ENCODE results near the gene LCMT1. TPM values are rescaled to one million over a fixed set of nuclear protein-coding genes. Genes with fewer than 3 reads are reported as not detected.
"Not testable (repeated sequence)": the region's sequence is repeated elsewhere in the genome, so short reads cannot be mapped to it uniquely, and the experiment has no call there.

Gene LCMT1
- total RNA-seq (2014; rRNA removed; shearing (Covaris generic)): 51.1 and 89.0 TPM in 2 replicates

GRCh38 chr16:25111403-25112166 is at the start of gene LCMT1:
Gene LCMT1 (plus strand): TSS chr16:25111742. CDS start chr16:25111884, 142 bp downstream.
- peak; percentile 99 for DNase-seq (ENCODE audit: low read depth)

GRCh38 chr16:25063102-25063501 is 48.4 kb upstream of the LCMT1 start:
- DNase-seq (ENCODE audit: low read depth): no peak

GRCh38 chr16:25063865-25064264 is 47.7 kb upstream of the LCMT1 start:
- DNase-seq (ENCODE audit: low read depth): peak; percentile 51

- not testable (repeated sequence) for DNase-seq (ENCODE audit: low read depth)
Measured at GRCh38 chr16:25064281-25064680, 47.3 kb upstream of the LCMT1 start.

- DNase-seq (ENCODE audit: low read depth): no peak
Measured at GRCh38 chr16:25064937-25065336, 46.6 kb upstream of the LCMT1 start.

GRCh38 chr16:25065899-25066298 is 45.6 kb upstream of the LCMT1 start:
- no peak for DNase-seq (ENCODE audit: low read depth)

- no peak for DNase-seq (ENCODE audit: low read depth)
Measured at GRCh38 chr16:25066426-25066746, 45.2 kb upstream of the LCMT1 start.

GRCh38 chr16:25066747-25067631 is 44.6 kb upstream of the LCMT1 start:
- peak; percentile 70 for DNase-seq (ENCODE audit: low read depth)

- no peak for DNase-seq (ENCODE audit: low read depth)
Measured at GRCh38 chr16:25073854-25074253, 37.7 kb upstream of the LCMT1 start.

GRCh38 chr16:25078386-25078978 is 33.1 kb upstream of the LCMT1 start:
- no peak for DNase-seq (ENCODE audit: low read depth)

GRCh38 chr16:25079637-25080378 is 31.7 kb upstream of the LCMT1 start:
- DNase-seq (ENCODE audit: low read depth): no peak

DNA sequence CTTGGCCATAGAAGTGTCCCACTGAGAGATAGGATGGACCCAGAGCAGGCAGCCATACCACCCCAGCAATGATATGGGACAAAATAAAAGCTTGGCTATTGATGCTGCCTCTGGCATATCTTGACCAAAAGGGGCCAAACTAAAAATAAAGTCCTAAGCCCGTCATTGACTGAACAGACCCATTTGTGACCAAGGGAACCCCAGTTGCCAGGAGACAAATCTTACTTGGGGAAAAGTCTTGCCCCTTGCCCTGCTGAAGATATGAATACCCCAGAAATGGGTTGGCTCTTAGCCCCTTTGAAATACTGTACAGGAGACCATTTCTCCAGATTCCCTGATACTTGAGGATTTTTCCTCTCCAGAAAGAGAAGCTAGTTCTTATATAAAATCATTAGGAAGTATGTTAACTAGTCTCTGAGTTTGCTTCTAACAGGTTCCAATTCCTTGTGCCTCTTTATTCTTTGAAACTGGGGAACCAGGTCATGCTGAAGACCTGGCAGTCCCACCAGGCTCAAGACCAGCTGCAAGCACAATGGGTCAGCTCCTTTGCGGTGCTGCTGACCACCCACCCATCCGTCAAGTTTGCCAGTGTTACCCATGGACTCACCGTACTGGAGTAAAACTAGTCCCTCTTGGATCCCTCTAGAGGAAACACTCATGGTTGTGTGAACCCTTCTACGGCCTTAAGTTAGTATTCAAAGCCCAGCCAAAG is 31.0 kb upstream of the LCMT1 start:
- DNase-seq (ENCODE audit: low read depth): no peak

GRCh38 chr16:25081702-25082101 is 29.8 kb upstream of the LCMT1 start:
- no peak for DNase-seq (ENCODE audit: low read depth)

DNA sequence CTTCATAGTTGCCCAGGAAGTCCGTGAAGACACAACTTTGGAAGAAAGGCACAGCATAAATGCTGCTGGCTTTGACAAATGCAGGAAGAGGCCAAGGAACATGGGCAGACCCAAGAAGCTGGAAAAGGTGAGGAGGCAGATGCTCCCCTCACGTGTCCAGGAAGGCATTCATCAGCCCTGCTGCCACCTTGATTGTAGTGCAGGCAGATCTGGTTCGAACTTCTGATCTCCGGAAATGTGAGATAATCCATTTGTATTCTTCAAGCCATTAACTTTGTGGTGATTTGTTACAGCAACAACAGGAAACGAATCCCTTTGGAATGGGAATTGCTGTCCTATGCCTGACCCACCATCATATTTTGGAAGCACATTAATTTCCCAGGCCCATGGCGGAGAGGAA is 28.5 kb upstream of the LCMT1 start:
- DNase-seq (ENCODE audit: low read depth): no peak

DNA sequence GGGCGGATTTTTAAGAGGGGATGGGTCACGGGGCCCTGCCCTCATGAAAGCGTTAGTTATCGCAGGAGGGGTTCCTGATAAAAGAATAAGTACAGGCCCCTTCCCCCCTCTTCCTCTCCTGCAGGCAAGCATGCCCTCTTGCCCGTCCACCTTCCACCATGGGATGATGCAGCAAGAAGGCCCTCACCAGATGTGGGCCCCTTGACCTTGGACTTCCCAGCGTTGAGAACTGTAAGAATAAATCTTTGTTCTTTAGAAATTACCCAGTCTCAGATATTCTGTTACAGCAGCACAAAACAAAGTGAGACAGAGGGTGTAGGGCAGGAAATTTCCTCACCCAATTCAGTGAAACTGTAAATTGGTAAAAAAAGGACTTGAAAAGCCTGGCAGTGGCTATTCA is 27.8 kb upstream of the LCMT1 start:
- DNase-seq (ENCODE audit: low read depth): no peak

DNA sequence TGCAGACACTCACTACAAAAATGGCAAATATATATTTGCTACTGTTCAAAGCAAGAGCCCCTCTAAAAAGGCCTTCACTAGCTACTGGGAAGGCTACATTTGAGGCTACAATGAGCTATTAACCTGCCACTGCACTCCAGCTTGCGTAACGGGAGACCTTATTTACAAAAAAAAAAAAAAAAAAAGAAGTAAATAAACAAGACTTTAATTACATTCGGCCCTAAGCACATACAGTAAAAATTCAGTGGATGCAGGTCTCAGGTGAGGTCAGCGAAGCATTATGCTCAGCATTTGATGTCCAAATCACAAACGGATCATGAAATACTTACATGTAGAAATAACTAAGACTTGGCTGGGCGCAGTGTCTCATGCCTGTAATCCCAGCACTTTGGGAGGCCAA is 26.7 kb upstream of the LCMT1 start:
- no peak for DNase-seq (ENCODE audit: low read depth)

- no peak for DNase-seq (ENCODE audit: low read depth)
Measured at GRCh38 chr16:25087761-25088160, 23.8 kb upstream of the LCMT1 start.

DNA sequence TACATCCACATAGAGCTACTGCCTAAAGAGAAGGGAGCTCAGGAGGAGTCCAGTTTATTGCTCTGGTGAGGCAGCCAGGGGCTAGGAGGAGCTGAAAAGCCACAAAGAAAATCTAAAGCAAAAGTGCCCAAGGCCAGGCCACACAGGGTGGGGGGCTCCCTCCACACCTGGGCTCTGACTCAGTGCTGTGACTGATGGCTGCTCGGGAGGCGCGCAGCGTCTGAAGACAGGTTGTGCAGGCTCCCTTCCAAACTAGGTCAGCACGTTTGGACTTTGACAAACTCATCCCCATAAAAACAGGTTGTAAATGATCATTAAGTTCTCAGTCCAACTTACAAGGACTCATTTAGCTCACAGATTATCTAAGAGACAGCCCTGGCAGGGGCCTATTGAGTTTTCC is 22.2 kb upstream of the LCMT1 start:
- no peak for DNase-seq (ENCODE audit: low read depth)

- DNase-seq (ENCODE audit: low read depth): no peak
Measured at GRCh38 chr16:25092441-25092840, 19.1 kb upstream of the LCMT1 start.

- no peak for DNase-seq (ENCODE audit: low read depth)
Measured at GRCh38 chr16:25093208-25094061, 18.1 kb upstream of the LCMT1 start.

All from M059J (cell line).